GM12891 (cell line): ENCODE measurements around the gene MMADHC.

Experiments
- POLR2A ChIP-seq: IDR thresholded peaks from 2 replicates; pipeline ENCODE4 v1.6.1; 2011; ENCODE audit warnings: low read depth, low read length, control low read depth
- POLR2AphosphoS5 ChIP-seq: IDR thresholded peaks from 2 replicates; pipeline ENCODE4 v1.6.1; 2011; ENCODE audit warnings: low read depth, low read length, control low read depth
- POU2F2 ChIP-seq: IDR thresholded peaks from 2 replicates; pipeline ENCODE4 v1.6.1; 2011; ENCODE audit warnings: low read depth, mild to moderate bottlenecking, control low read depth, low read length, moderate library complexity
- SPI1 ChIP-seq: IDR thresholded peaks from 2 replicates; pipeline ENCODE4 v1.6.1; 2011; ENCODE audit warnings: low read depth, low read length, control low read depth

DNA sequence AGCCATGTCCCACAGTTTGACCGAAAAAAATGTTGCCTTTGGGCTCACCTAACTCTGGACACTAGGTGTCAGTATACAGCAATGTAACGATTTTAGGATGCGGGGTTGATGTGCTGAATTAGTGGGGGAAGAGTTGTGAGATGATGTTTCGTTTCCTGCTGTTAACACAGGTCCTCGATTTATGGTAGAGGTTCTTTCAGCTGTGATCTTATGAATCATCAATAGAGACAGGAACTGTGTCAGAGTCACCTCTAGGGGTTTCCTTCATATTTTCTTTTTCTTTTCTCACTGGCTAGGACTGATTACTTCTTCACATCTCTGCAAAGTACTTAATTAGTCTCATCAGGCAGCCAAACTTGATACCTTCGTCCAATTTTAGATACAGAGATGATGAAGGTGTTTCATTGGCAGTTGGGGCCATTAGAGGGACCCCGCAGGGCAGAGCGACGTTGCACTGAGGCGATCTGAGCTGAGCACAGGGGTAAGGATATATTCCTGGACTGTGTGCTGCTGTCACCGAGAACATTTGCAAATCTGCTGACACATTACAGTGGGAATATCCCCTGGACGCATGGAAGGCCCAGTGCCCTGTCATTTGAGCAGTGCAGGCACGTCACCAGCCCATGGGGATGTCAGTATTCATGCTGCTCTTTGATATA is 10.2 kb upstream of the MMADHC start:
- no peak for TF ChIP-seq POLR2A
- no peak for TF ChIP-seq SPI1
- no peak for TF ChIP-seq POLR2AphosphoS5
- no peak for TF ChIP-seq POU2F2
